NT2/D1 (cell line): ENCODE data around the gene CLEC11A.

Source experiments
- DNase-seq: peaks from one replicate; pipeline ENCODE4 v3.0.0-alpha.2; 2011; ENCODE audit warnings: low read depth, low spot score
- H3K27me3 ChIP-seq: 2 replicates; pipeline ENCODE4 v1.6.0; 2011; ENCODE audit warnings: mild to moderate bottlenecking; ENCODE audit not compliant: insufficient read length, insufficient read depth
- H3K36me3 ChIP-seq: 2 replicates; pipeline ENCODE4 v1.6.1; 2011; ENCODE audit warnings: mild to moderate bottlenecking, low read length, mixed read lengths; ENCODE audit not compliant: insufficient read depth, insufficient read length
- H3K4me1 ChIP-seq: 2 replicates; pipeline ENCODE4 v1.5.1; 2011; ENCODE audit not compliant: insufficient read depth, insufficient read length
- H3K4me3 ChIP-seq: 2 replicates; pipeline ENCODE4 v1.5.1; 2011; ENCODE audit warnings: low read depth; ENCODE audit not compliant: insufficient read length
- H3K9ac ChIP-seq: 2 replicates; pipeline ENCODE4 v1.6.0; 2011; ENCODE audit warnings: low read depth; ENCODE audit not compliant: insufficient read length
- H3K9me3 ChIP-seq: 2 replicates; pipeline ENCODE4 v1.5.1; 2011; ENCODE audit warnings: mild to moderate bottlenecking, low read length; ENCODE audit not compliant: insufficient read depth
- SUZ12 ChIP-seq: IDR thresholded peaks from 2 replicates; pipeline ENCODE4 v1.6.1; 2011; ENCODE audit not compliant: insufficient read length, insufficient read depth; ENCODE audit errors: extremely low read depth
- YY1 ChIP-seq: IDR thresholded peaks from 2 replicates; pipeline ENCODE4 v1.6.1; 2011; ENCODE audit not compliant: insufficient read length, insufficient read depth
- ZNF274 ChIP-seq: IDR thresholded peaks from 2 replicates; pipeline ENCODE4 v1.6.1; 2011; ENCODE audit warnings: mild to moderate bottlenecking, low read depth, low read length

CLEC11A gene

DNA sequence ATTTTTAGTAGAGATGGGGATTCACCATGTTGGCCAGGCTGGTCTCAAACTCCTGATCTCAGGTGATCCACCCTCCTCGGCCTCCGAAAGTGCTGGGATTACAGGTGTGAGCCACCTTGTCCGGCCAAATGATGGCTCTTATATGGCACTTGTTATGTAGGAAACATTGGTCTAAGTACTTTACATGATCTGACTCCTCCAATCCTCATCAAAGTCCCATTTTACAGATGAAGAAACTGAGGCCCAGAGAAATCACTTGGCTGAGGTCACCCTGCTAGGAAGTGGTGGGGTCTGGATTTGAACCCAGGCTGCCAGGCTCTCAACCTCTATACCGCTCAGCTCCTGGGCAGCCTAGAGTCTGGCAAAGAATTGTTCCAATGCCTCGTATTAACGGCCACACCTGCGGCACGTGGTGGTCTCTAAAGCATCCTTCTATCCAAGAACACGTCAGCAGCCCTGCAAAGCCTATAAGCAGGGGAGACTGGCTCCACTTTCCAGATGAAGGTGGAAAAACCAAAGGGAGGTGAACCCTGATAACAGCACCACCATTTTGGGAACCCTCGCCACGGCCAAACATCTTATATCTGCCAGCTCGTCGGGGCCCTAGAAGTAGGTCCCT is 21.7 kb upstream of the CLEC11A start:
- peaks cover 5% of the 10 kb centered on the region for H3K4me1 ChIP-seq
- peaks cover 42% of the 10 kb centered on the region for H3K27me3 ChIP-seq
- H3K36me3 ChIP-seq, result no peaks in the 10 kb centered on the region
- no peaks in the 10 kb centered on the region for H3K9me3 ChIP-seq
- H3K4me3 ChIP-seq, result no peak overlapping the region
- no peak for DNase-seq
- H3K9ac ChIP-seq, result no peak overlapping the region
- TF ChIP-seq ZNF274 (no peak), YY1 (no peak), SUZ12 (no peak)

DNA sequence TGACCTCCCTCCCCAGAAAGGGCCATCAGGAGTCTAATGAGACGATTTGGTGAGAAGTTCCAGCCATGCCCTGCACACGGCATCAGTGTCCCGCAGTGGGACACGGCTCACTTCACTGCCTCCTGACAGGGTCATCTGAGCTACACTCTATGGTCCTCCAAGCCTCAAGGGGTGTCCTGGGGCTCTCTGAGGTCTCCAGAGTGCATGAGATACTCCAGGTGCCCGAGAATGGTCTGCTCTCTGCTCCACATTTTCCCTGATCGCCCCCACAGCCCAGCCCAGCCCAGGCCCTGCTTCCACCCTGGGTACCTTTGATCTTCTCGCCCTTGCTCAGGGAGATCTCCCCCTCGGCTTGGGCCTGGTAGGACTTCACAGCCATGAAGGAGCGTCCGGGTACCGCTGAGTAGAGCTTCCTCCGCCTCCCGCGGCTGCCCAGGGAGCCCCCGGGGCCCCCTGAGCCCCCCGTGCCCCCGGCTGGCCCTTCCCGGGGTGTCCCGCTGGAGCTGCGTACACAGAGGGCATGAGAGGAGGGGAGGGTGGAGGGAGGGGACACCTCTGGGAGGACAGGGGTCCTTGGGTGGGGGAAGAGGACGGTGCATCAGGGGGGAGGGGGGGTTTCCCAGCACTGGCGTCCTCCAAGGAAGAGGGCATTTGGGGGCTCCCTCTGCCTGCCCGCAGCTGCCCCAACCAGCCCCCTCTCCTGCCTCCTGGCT is 20.9 kb upstream of the CLEC11A start:
- TF ChIP-seq YY1 (no peak), ZNF274 (no peak), SUZ12 (no peak)

DNA sequence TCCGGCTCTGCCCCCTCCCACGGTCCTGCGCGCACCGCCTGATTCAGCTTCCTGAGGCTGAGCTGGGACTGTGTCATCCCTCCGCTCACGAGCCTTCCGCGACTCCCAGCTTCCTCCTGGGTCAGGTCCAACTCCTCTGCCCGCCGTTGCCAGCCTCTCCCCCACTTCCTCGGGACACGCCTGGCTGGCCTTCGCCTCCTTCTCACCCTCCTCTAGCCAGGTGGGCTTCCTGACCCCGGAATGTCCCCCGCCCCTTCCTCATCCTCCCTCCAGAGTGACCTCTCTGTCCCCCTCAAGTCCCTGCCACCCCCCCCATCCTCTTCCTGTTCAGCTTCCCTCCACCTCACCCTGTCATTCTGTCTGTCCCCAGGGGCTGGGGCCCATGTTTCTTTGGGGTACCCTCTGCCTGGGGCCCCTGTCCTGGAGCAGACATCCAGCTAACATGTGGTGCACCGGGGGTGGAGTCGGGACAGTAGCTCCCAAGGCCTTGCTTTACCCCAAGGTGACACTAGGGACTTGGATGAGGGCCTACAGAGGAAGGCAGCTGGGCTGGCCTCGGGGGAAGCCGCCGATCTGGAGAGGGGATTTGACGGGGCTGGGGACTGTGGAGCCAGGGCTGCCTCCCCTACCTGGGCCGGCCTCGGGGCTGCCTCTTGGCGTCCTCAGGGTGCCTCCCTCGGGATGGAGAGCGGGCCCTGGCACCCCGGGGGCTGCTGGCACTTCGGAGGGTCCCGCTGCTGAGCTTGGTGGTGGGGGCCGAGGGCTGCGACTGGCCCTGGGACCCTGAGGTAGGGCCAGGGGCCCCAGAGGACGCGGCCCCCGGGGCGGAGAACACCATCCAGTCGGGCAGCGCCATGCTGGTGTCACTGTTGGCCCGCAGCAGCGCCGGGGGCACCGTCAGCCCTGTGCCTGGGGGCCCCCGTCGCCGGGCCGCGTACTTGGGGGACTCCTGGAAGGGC is 20.0 kb upstream of the CLEC11A start:
- peaks cover 26% of the 10 kb centered on the region for H3K27me3 ChIP-seq
- H3K36me3 ChIP-seq, result no peaks in the 10 kb centered on the region
- H3K9ac ChIP-seq, result no peak overlapping the region
- no peak overlapping the region for H3K4me3 ChIP-seq
- H3K4me1 ChIP-seq, result peaks cover 5% of the 10 kb centered on the region
- DNase-seq, result no peak
- no peak for TF ChIP-seq ZNF274
- no peaks in the 10 kb centered on the region for H3K9me3 ChIP-seq

More for the DNA sequence above, 20.9 kb upstream of the CLEC11A start:
- H3K9ac ChIP-seq, result no peak overlapping the region
- H3K9me3 ChIP-seq, result no peaks in the 10 kb centered on the region
- H3K36me3 ChIP-seq, result no peaks in the 10 kb centered on the region
- peaks cover 5% of the 10 kb centered on the region for H3K4me1 ChIP-seq
- no peak for DNase-seq
- H3K4me3 ChIP-seq, result no peak overlapping the region
- H3K27me3 ChIP-seq, result peaks cover 35% of the 10 kb centered on the region

DNA sequence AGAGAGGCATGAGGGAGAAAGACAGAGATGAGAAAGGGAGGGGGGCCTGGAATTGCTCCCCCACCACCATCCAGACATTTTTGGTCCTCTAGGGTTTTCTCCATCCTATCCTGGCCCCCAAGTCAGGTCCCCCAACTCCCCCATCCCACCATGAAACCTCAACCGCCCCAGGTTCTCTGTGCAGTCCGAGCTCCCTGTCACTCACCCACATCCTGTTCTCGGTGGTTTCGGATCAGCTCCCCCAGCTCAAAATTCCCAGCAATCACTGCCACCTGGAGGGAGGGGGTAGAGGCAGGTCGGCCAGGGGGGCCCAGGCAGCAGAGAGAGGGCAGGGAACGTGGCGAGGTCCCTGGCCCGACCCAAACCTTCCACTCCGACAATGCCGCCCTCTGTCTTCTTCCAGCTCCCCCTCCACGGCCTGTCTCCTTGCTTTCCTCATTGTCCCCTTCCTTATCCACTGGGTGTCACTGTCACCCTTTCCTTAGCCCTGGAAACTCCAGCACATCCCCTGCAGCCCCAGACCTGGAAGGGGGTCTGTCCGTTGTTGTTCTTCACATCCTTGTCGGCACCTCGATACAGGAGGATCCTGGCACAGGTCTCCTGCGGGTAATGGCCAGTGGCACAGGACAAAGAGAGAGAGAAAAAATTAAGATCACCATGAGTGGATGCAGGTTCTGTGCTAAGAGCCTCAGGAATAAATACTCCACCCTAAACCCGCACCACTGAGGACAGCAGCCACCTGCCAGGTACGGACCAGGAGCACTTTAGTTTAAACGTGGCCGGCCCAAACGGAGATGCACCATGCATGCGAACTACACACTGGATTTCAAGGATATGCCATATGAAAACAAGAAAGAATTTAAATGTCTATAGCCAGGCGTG is 19.0 kb upstream of the CLEC11A start:
- Histone ChIP-seq H3K36me3 (no peaks in the 10 kb centered on the region), H3K27me3 (peaks cover 18% of the 10 kb centered on the region), H3K4me1 (peaks cover 5% of the 10 kb centered on the region), H3K4me3 (no peak overlapping the region), H3K9me3 (no peaks in the 10 kb centered on the region), H3K9ac (peak overlapping the region; percentile 21)
- no peak for DNase-seq
- TF ChIP-seq ZNF274 (no peak), SUZ12 (no peak), YY1 (no peak)

DNA sequence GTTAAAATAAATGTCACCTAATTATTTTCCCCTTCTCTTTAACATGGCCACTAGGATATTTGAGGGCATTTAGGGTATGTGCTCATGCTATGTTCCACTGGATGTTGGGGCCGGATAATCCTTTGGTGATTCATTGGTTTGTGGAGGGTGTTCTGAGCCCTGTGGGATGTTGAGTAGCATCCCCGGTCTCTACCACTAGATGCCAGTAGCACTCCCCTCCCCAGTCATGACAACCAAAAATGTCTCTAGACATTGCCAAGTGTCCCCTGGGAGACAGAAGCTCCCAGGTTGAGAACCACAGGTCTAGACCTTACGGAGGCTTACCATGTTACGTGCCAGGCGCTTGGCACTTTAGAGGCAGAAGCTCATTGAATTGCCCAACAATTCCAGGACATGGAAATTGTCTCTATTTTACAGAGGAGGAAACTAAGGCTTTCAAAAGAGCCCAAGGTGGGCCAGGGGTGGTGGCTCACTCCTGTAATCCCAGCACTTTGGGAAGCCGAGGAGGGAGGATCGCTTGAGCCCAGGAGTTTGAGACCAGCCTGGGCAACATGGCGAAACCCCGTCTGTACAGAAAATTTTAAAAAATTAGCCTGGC is 17.6 kb upstream of the CLEC11A start:
- TF ChIP-seq SUZ12, result no peak
- TF ChIP-seq ZNF274, result no peak
- no peak for TF ChIP-seq YY1
- H3K4me1 ChIP-seq, result peaks cover 5% of the 10 kb centered on the region
- no peak overlapping the region for H3K9ac ChIP-seq
- H3K36me3 ChIP-seq, result no peaks in the 10 kb centered on the region
- no peak overlapping the region for H3K4me3 ChIP-seq
- H3K27me3 ChIP-seq, result peaks cover 5% of the 10 kb centered on the region
- no peaks in the 10 kb centered on the region for H3K9me3 ChIP-seq
- no peak for DNase-seq

DNA sequence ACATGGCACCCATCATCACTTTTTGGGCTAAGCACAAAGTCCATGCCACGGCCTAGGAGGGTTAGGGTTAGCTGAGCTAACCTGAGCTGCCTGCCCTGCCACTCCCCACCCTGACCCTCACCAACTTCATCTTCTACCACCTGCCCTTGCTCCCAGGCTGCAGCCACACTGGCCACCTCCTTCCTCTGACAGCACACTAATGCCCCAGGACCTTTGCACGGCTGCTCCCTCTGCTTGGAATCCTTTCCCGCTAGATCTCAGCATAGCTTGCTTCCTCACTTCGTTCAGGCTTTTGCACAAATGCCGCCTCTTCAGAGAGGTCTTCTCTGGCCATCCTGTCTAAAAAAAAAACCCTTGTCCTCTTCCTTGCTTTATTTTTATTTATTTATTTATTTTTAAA is 16.8 kb upstream of the CLEC11A start:
- no peak overlapping the region for H3K9ac ChIP-seq
- DNase-seq, result no peak
- no peaks in the 10 kb centered on the region for H3K27me3 ChIP-seq
- TF ChIP-seq ZNF274 (no peak), SUZ12 (no peak), YY1 (no peak)
- no peaks in the 10 kb centered on the region for H3K36me3 ChIP-seq
- no peaks in the 10 kb centered on the region for H3K9me3 ChIP-seq
- H3K4me1 ChIP-seq, result peaks cover 5% of the 10 kb centered on the region
- H3K4me3 ChIP-seq, result no peak overlapping the region
